WTC11 (cell line): ENCODE data around the gene SALL3. TPM values are rescaled to one million over a fixed set of nuclear protein-coding genes. Genes with fewer than 3 reads are reported as not detected.

ENCODE experiments used
- ATAC-seq: fragments of 200-7000 bp; cut with Tn5 transposase; 2 replicates; pipeline ENCODE4 v1.10.0; 2021; ENCODE audit warnings: mild to moderate bottlenecking, moderate library complexity
- CTCF ChIA-PET: fragments of 300-600 bp; sonication (Branson Sonifier 250); formaldehyde crosslinking; loops from one replicate; lab custom pipeline; 2021; ENCODE audit warnings: antibody characterized with exemption; lab: Charles Lee
- POLR2A ChIA-PET: fragments of 350-600 bp; sonication (Branson Sonifier 250); formaldehyde crosslinking; loops from one replicate; lab custom pipeline; 2021; ENCODE audit warnings: antibody characterized with exemption; lab: Charles Lee
- DNase-seq: peaks from one replicate; pipeline ENCODE4 v3.0.0; 2021; ENCODE audit warnings: low spot score
- H3K27ac Mint-ChIP-seq: 2 replicates; pipeline ENCODE4 v1.8.0; 2021; ENCODE audit warnings: mixed read lengths
- H3K27me3 Mint-ChIP-seq: 2 replicates; pipeline ENCODE4 v1.8.0; 2021; ENCODE audit warnings: low read depth, mild to moderate bottlenecking, moderate library complexity, mixed read lengths
- H3K36me3 Mint-ChIP-seq: 2 replicates; pipeline ENCODE4 v1.8.0; 2021; ENCODE audit warnings: mixed read lengths
- H3K4me1 Mint-ChIP-seq: 2 replicates; pipeline ENCODE4 v1.8.0; 2022; ENCODE audit warnings: mixed read lengths
- H3K4me3 Mint-ChIP-seq: 2 replicates; pipeline ENCODE4 v1.8.0; 2021; ENCODE audit warnings: mild to moderate bottlenecking, moderate library complexity, mixed read lengths
- H3K9me3 Mint-ChIP-seq: 2 replicates; pipeline ENCODE4 v1.8.0; 2021; ENCODE audit warnings: mixed read lengths
- AR ChIP-seq: fragments of 250-450 bp; sonication (Bioruptor Pico); IDR thresholded peaks from 2 replicates; pipeline ENCODE4 v1.9.0; 2021; ENCODE audit warnings: mild to moderate bottlenecking
- ATF2 ChIP-seq: sonication (generic); formaldehyde crosslinking; IDR thresholded peaks from 2 replicates; pipeline ENCODE4 v1.8.1; 2022; ENCODE audit warnings: low read depth, missing genetic modification reagents, borderline replicate concordance
- CREB1 ChIP-seq: sonication (generic); formaldehyde crosslinking; IDR thresholded peaks from 2 replicates; pipeline ENCODE4 v1.8.0; 2023; ENCODE audit warnings: mild to moderate bottlenecking, missing genetic modification reagents
- CTCF ChIP-seq: fragments of 200-600 bp; IDR thresholded peaks from 2 replicates; pipeline ENCODE4 v1.8.0; 2022; ENCODE audit warnings: antibody characterized with exemption
- ERG ChIP-seq: fragments of 250-450 bp; sonication (Bioruptor Pico); IDR thresholded peaks from 2 replicates; pipeline ENCODE4 v1.8.0; 2021; ENCODE audit warnings: mild to moderate bottlenecking
- ETV6 ChIP-seq: sonication (generic); formaldehyde crosslinking; IDR thresholded peaks from 2 replicates; pipeline ENCODE4 v1.8.1; 2022; ENCODE audit warnings: mild to moderate bottlenecking, missing genetic modification reagents
- FOXK1 ChIP-seq: sonication (generic); formaldehyde crosslinking; IDR thresholded peaks from 2 replicates; pipeline ENCODE4 v1.8.0; 2022; ENCODE audit warnings: mild to moderate bottlenecking, moderate library complexity, missing genetic modification reagents
- GABPB1 ChIP-seq: sonication (generic); formaldehyde crosslinking; IDR thresholded peaks from 2 replicates; pipeline ENCODE4 v1.8.1; 2023; ENCODE audit warnings: mild to moderate bottlenecking, missing genetic modification reagents
- JUN ChIP-seq: sonication (generic); formaldehyde crosslinking; IDR thresholded peaks from 2 replicates; pipeline ENCODE4 v1.8.0; 2023; ENCODE audit warnings: mild to moderate bottlenecking, missing genetic modification reagents
- NFE2L1 ChIP-seq: sonication (generic); formaldehyde crosslinking; IDR thresholded peaks from 2 replicates; pipeline ENCODE4 v1.8.1; 2023; ENCODE audit warnings: missing genetic modification reagents
- RELA ChIP-seq: sonication (generic); formaldehyde crosslinking; IDR thresholded peaks from 2 replicates; pipeline ENCODE4 v1.8.1; 2022; ENCODE audit warnings: missing genetic modification reagents, mild to moderate bottlenecking, borderline replicate concordance
- SMAD4 ChIP-seq: sonication (generic); formaldehyde crosslinking; IDR thresholded peaks from 2 replicates; pipeline ENCODE4 v1.8.0; 2022; ENCODE audit warnings: mild to moderate bottlenecking, missing genetic modification reagents
- USF2 ChIP-seq: sonication (generic); formaldehyde crosslinking; IDR thresholded peaks from 2 replicates; pipeline ENCODE4 v1.8.1; 2023; ENCODE audit warnings: mild to moderate bottlenecking, missing genetic modification reagents, moderate library complexity
- ZBTB21 ChIP-seq: sonication (generic); formaldehyde crosslinking; IDR thresholded peaks from 2 replicates; pipeline ENCODE4 v1.8.1; 2023; ENCODE audit warnings: mild to moderate bottlenecking, missing genetic modification reagents, borderline replicate concordance
- ZNF396 ChIP-seq: fragments of 250-450 bp; sonication (Bioruptor Pico); IDR thresholded peaks from 2 replicates; pipeline ENCODE4 v1.8.0; 2021; ENCODE audit warnings: mild to moderate bottlenecking, moderate library complexity, borderline replicate concordance
- ZNF423 ChIP-seq: fragments of 250-450 bp; sonication (Bioruptor Pico); IDR thresholded peaks from 2 replicates; pipeline ENCODE4 v2.1.2; 2022; ENCODE audit warnings: mild to moderate bottlenecking, moderate library complexity
- ZNF512 ChIP-seq: sonication (generic); formaldehyde crosslinking; IDR thresholded peaks from 2 replicates; pipeline ENCODE4 v1.8.1; 2022; ENCODE audit warnings: missing genetic modification reagents, borderline replicate concordance
- ZNF532 ChIP-seq: fragments of 250-450 bp; sonication (Bioruptor Pico); IDR thresholded peaks from 2 replicates; pipeline ENCODE4 v1.9.0; 2021; ENCODE audit warnings: mild to moderate bottlenecking, borderline replicate concordance
- ZSCAN18 ChIP-seq: fragments of 250-450 bp; sonication (Bioruptor Pico); IDR thresholded peaks from 2 replicates; pipeline ENCODE4 v2.1.2; 2022; ENCODE audit warnings: mild to moderate bottlenecking, moderate library complexity
- total RNA-seq: library from RNA; stranded (reverse); gene quantifications from 3 replicates; pipeline ENCODE4 v1.2.3, GENCODE V29; 2021

SALL3 gene
- total RNA-seq, 1 experiment from 2014 or later = 87.0 TPM

- no peaks in the 10 kb centered on the region for H3K9me3 Mint-ChIP-seq
- H3K27ac Mint-ChIP-seq = 0 out of 2 replicates have a peak overlapping the region, but pooled peaks have one; percentile 94
- peaks cover 58% of the 10 kb centered on the region for H3K27me3 Mint-ChIP-seq
- H3K4me1 Mint-ChIP-seq = peaks cover 61% of the 10 kb centered on the region
- ATAC-seq (no peak), DNase-seq (no peak)
- peaks cover 2% of the 10 kb centered on the region; the same call in 1 of the 2 replicates for H3K36me3 Mint-ChIP-seq
- ChIA-PET POLR2A (no interaction called here), CTCF (no interaction called here)
- no peak for TF ChIP-seq ERG (CRISPR knock-in tag)
- TF ChIP-seq AR = no peak
- TF ChIP-seq ETV6 (CRISPR knock-in tag) = no peak
- no peak for TF ChIP-seq ZNF396
- no peak for TF ChIP-seq ZSCAN18 (CRISPR knock-in tag)
- TF ChIP-seq ZBTB21 (CRISPR knock-in tag) = no peak
- TF ChIP-seq FOXK1 (CRISPR knock-in tag) = no peak
- no peak for TF ChIP-seq SMAD4 (CRISPR knock-in tag)
- no peak for TF ChIP-seq CTCF
- no peak for TF ChIP-seq CREB1 (CRISPR knock-in tag)
- TF ChIP-seq, all 79 proteins: peak for 0
- H3K4me3 Mint-ChIP-seq = peak overlapping the region; percentile 81
Measured at GRCh38 chr18:78980777-78981380, 1.3 kb downstream of the SALL3 start.

GRCh38 chr18:78981394-78981831, 1.8 kb downstream of the SALL3 start:
- peaks cover 61% of the 10 kb centered on the region for H3K4me1 Mint-ChIP-seq
- peak overlapping the region; percentile 94 for H3K27ac Mint-ChIP-seq
- ChIA-PET POLR2A (no interaction called here), CTCF (no interaction called here)
- peak overlapping the region; percentile 81 for H3K4me3 Mint-ChIP-seq
- peaks cover 2% of the 10 kb centered on the region; the same call in 1 of the 2 replicates for H3K36me3 Mint-ChIP-seq
- no peaks in the 10 kb centered on the region for H3K9me3 Mint-ChIP-seq
- ATAC-seq (no peak), DNase-seq (no peak)
- peaks cover 58% of the 10 kb centered on the region for H3K27me3 Mint-ChIP-seq
- TF ChIP-seq ATF2 (CRISPR knock-in tag) (no peak), ZNF423 (CRISPR knock-in tag) (no peak), GABPB1 (CRISPR knock-in tag) (no peak), USF2 (CRISPR knock-in tag) (no peak), ZNF512 (CRISPR knock-in tag) (no peak), RELA (CRISPR knock-in tag) (no peak), FOXK1 (CRISPR knock-in tag) (no peak), NFE2L1 (CRISPR knock-in tag) (no peak), ZNF532 (CRISPR knock-in tag) (no peak), JUN (no peak)
